ENCODE data around the gene PTPRM. TPM values are rescaled to one million over a fixed set of nuclear protein-coding genes. Genes with fewer than 3 reads are reported as not detected.

Gene PTPRM
- total and polyA plus RNA-seq, 4 donors = 9.2 to 23.0 (median 12.7) TPM

DNA sequence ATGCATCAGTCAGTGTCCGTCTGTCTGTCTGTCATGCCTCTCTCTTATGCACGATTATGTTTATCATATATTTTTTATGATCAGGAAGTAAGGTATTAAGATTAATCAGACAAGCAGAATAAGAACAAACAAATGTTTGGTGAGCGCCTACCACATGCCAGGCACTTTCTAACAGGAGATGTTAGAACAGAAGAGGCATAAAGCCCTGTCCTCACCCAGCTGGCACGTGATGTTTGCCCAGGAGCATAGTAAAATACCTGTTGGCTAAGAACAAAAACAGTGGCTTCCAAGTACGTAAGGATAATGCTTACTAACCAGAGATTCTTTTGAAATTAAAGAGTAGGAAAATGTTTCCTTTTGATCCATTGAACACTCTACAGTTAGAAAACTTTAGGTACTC is 661.9 kb downstream of the PTPRM start:
- TF ChIP-seq GABPA (IDR thresholded peaks at IDR 0.05 in 1 of 2, conservative IDR thresholded peaks at IDR 0.05 in 1 of 2) (no peak), RAD21 (IDR thresholded peaks at IDR 0.05) (no peak), YY1 (IDR thresholded peaks at IDR 0.05) (no peak), SP1 (IDR thresholded peaks at IDR 0.05) (no peak), HNF4A (conservative IDR thresholded peaks at IDR 0.05) (no peak), NR2F2 (IDR thresholded peaks at IDR 0.05) (no peak), TAF1 (conservative IDR thresholded peaks at IDR 0.05) (no peak), JUND (IDR thresholded peaks at IDR 0.05) (no peak), FOXA2 (IDR thresholded peaks at IDR 0.05) (no peak), HNF4G (IDR thresholded peaks at IDR 0.05) (no peak), FOXA1 (IDR thresholded peaks at IDR 0.05) (no peak), EGR1 (IDR thresholded peaks at IDR 0.05; ENCODE audit: low read depth in 2 of 2) (no peak)
- TF ChIP-seq, protein P1, sequence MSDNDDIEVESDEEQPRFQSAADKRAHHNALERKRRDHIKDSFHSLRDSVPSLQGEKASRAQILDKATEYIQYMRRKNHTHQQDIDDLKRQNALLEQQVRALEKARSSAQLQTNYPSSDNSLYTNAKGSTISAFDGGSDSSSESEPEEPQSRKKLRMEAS (IDR thresholded peaks at IDR 0.05) = no peak
- TF ChIP-seq, protein P2, sequence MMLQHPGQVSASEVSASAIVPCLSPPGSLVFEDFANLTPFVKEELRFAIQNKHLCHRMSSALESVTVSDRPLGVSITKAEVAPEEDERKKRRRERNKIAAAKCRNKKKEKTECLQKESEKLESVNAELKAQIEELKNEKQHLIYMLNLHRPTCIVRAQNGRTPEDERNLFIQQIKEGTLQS (IDR thresholded peaks at IDR 0.05) = no peak
- no peak overlapping the region for H3K4me3 ChIP-seq (ENCODE audit: low read depth in 1 of 3, low read length in 3 of 3)
- DNase-seq (ENCODE audit: low spot score) = no peak
- H3K27me3 ChIP-seq (ENCODE audit: control insufficient read depth in 4 of 4, insufficient read depth in 4 of 4, low read length in 3 of 4) = no peaks in the 10 kb centered on the region
- WGBS = 85% methylated on average over 5 of the region's 5 CpGs
- H3K9ac ChIP-seq (ENCODE audit: low read depth in 1 of 2, low read length in 2 of 2) = no peak overlapping the region
- no peak overlapping the region for H3K27ac ChIP-seq (ENCODE audit: low read depth in 1 of 2, low read length in 2 of 2)
- H3K36me3 ChIP-seq (ENCODE audit: control insufficient read depth in 4 of 4, insufficient read depth in 3 of 4, low read depth in 1 of 4, low read length in 3 of 4) = no peaks in the 10 kb centered on the region
- H3K9me3 ChIP-seq (ENCODE audit: control insufficient read depth in 4 of 4, low read length in 3 of 4) = peaks cover 0 to 2% (median under 1%) of the 10 kb centered on the region in 4 donors
- H3K4me1 ChIP-seq (ENCODE audit: control insufficient read depth in 4 of 4, insufficient read depth in 4 of 4, low read length in 3 of 4) = no peaks in the 10 kb centered on the region

DNA sequence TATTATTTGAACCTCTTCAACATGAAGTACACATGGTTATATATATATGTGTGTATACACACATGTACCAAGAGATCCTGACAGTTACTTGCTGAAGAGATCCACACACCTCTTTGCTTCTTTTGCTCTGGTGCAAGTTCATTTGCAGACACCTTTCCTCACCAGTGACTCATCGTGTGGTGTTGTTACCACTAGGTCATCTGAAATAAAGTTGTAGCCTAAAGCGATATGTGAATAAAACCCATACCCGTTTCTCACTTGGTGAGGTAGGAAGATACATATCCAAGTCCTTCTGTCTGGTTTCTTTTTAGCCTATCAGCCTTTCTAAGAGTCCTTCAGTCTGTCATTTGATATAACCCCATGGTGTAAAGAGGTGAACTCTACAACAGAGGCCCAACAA is 662.7 kb downstream of the PTPRM start:
- Histone ChIP-seq H3K4me3 (ENCODE audit: low read depth in 1 of 3, low read length in 3 of 3) (no peak overlapping the region), H3K36me3 (ENCODE audit: control insufficient read depth in 4 of 4, insufficient read depth in 3 of 4, low read depth in 1 of 4, low read length in 3 of 4) (no peaks in the 10 kb centered on the region), H3K4me1 (ENCODE audit: control insufficient read depth in 4 of 4, insufficient read depth in 4 of 4, low read length in 3 of 4) (no peaks in the 10 kb centered on the region), H3K9ac (ENCODE audit: low read depth in 1 of 2, low read length in 2 of 2) (no peak overlapping the region), H3K27me3 (ENCODE audit: control insufficient read depth in 4 of 4, insufficient read depth in 4 of 4, low read length in 3 of 4) (no peaks in the 10 kb centered on the region), H3K9me3 (ENCODE audit: control insufficient read depth in 4 of 4, low read length in 3 of 4) (peaks cover 0 to 2% (median 2%) of the 10 kb centered on the region in 4 donors), H3K27ac (ENCODE audit: low read depth in 1 of 2, low read length in 2 of 2) (no peak overlapping the region)
- DNase-seq (ENCODE audit: low spot score) = no peak
- WGBS = 97% methylated on average over 3 of the region's 3 CpGs
- TF ChIP-seq, protein P2 (IDR thresholded peaks at IDR 0.05) = no peak
- TF ChIP-seq RAD21 (IDR thresholded peaks at IDR 0.05) = no peak
- TF ChIP-seq HNF4G (IDR thresholded peaks at IDR 0.05) = no peak
- TF ChIP-seq, protein P3, sequence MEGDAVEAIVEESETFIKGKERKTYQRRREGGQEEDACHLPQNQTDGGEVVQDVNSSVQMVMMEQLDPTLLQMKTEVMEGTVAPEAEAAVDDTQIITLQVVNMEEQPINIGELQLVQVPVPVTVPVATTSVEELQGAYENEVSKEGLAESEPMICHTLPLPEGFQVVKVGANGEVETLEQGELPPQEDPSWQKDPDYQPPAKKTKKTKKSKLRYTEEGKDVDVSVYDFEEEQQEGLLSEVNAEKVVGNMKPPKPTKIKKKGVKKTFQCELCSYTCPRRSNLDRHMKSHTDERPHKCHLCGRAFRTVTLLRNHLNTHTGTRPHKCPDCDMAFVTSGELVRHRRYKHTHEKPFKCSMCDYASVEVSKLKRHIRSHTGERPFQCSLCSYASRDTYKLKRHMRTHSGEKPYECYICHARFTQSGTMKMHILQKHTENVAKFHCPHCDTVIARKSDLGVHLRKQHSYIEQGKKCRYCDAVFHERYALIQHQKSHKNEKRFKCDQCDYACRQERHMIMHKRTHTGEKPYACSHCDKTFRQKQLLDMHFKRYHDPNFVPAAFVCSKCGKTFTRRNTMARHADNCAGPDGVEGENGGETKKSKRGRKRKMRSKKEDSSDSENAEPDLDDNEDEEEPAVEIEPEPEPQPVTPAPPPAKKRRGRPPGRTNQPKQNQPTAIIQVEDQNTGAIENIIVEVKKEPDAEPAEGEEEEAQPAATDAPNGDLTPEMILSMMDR (IDR thresholded peaks at IDR 0.05; ENCODE audit: low read depth, low read length, missing input control) = no peak
- TF ChIP-seq, protein P1 (IDR thresholded peaks at IDR 0.05) = no peak
- no peak for TF ChIP-seq RXRA (IDR thresholded peaks at IDR 0.05)
- no peak for TF ChIP-seq HNF4A (conservative IDR thresholded peaks at IDR 0.05)
- no peak for TF ChIP-seq FOXA1 (IDR thresholded peaks at IDR 0.05)
- TF ChIP-seq YY1 (IDR thresholded peaks at IDR 0.05) = no peak
- no peak for TF ChIP-seq NR2F2 (IDR thresholded peaks at IDR 0.05)

DNA sequence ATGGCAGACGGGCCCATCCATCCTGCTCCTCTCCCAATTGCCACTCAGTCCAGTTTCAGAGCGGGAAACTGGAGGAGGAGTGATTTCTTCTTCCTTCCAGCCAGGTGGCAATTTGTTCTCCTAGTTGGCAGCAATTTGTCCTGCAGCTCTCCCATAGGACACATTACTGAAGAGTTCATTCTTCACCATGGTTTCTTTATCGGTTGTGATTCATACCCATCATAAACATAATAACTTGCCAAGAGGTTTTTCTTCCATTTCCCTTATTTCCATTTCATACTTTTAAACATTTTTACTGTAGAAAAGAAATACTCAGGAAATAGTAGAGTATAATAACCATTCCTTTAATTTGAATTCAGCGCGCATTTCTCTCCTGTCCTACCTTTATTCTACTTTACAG is 664.2 kb downstream of the PTPRM start:
- H3K27ac ChIP-seq (ENCODE audit: low read depth in 1 of 2, low read length in 2 of 2) = no peak overlapping the region
- WGBS = 77% methylated on average over 5 of the region's 5 CpGs
- H3K36me3 ChIP-seq (ENCODE audit: control insufficient read depth in 4 of 4, insufficient read depth in 3 of 4, low read depth in 1 of 4, low read length in 3 of 4) = no peaks in the 10 kb centered on the region
- no peaks in the 10 kb centered on the region for H3K4me1 ChIP-seq (ENCODE audit: control insufficient read depth in 4 of 4, insufficient read depth in 4 of 4, low read length in 3 of 4)
- no peak overlapping the region for H3K4me3 ChIP-seq (ENCODE audit: low read depth in 1 of 3, low read length in 3 of 3)
- no peak overlapping the region for H3K9ac ChIP-seq (ENCODE audit: low read depth in 1 of 2, low read length in 2 of 2)
- no peaks in the 10 kb centered on the region for H3K27me3 ChIP-seq (ENCODE audit: control insufficient read depth in 4 of 4, insufficient read depth in 4 of 4, low read length in 3 of 4)
- TF ChIP-seq RXRA (IDR thresholded peaks at IDR 0.05) (no peak), FOXA1 (IDR thresholded peaks at IDR 0.05) (no peak), EGR1 (IDR thresholded peaks at IDR 0.05; ENCODE audit: low read depth in 2 of 2) (no peak), NR2F2 (IDR thresholded peaks at IDR 0.05) (no peak), JUND (IDR thresholded peaks at IDR 0.05) (no peak), HNF4A (conservative IDR thresholded peaks at IDR 0.05) (no peak), RAD21 (IDR thresholded peaks at IDR 0.05) (no peak)
- TF ChIP-seq, protein P1 (IDR thresholded peaks at IDR 0.05) = no peak
- TF ChIP-seq, protein P4, sequence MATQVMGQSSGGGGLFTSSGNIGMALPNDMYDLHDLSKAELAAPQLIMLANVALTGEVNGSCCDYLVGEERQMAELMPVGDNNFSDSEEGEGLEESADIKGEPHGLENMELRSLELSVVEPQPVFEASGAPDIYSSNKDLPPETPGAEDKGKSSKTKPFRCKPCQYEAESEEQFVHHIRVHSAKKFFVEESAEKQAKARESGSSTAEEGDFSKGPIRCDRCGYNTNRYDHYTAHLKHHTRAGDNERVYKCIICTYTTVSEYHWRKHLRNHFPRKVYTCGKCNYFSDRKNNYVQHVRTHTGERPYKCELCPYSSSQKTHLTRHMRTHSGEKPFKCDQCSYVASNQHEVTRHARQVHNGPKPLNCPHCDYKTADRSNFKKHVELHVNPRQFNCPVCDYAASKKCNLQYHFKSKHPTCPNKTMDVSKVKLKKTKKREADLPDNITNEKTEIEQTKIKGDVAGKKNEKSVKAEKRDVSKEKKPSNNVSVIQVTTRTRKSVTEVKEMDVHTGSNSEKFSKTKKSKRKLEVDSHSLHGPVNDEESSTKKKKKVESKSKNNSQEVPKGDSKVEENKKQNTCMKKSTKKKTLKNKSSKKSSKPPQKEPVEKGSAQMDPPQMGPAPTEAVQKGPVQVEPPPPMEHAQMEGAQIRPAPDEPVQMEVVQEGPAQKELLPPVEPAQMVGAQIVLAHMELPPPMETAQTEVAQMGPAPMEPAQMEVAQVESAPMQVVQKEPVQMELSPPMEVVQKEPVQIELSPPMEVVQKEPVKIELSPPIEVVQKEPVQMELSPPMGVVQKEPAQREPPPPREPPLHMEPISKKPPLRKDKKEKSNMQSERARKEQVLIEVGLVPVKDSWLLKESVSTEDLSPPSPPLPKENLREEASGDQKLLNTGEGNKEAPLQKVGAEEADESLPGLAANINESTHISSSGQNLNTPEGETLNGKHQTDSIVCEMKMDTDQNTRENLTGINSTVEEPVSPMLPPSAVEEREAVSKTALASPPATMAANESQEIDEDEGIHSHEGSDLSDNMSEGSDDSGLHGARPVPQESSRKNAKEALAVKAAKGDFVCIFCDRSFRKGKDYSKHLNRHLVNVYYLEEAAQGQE (IDR thresholded peaks at IDR 0.05) = no peak
- TF ChIP-seq, protein P3 (IDR thresholded peaks at IDR 0.05; ENCODE audit: low read depth, low read length, missing input control) = no peak
- TF ChIP-seq, protein P2 (IDR thresholded peaks at IDR 0.05) = no peak
- peaks cover 0 to 2% (median 0%) of the 10 kb centered on the region in 4 donors for H3K9me3 ChIP-seq (ENCODE audit: control insufficient read depth in 4 of 4, low read length in 3 of 4)
- no peak for DNase-seq (ENCODE audit: low spot score)
